Measurements from ENCODE around the gene PSMG3.
"Not testable (repeated sequence)": the region's sequence is repeated elsewhere in the genome, so short reads cannot be mapped to it uniquely, and the experiment has no call there.

GRCh38 chr7:1519322-1519922 lies 50.4 kb downstream of the PSMG3 start:
- not testable (repeated sequence) for TF ChIP-seq CTCF, POLR2A (IDR thresholded peaks at IDR 0.05)

All from Peyer's patch (tissue), 4 donors.